Measurements from ENCODE around the gene CREBBP. TPM values are rescaled to one million over a fixed set of nuclear protein-coding genes. Genes with fewer than 3 reads are reported as not detected.
"Not testable (repeated sequence)": the region's sequence is repeated elsewhere in the genome, so short reads cannot be mapped to it uniquely, and the experiment has no call there.

The CREBBP gene
- total RNA-seq, 2 donors from 2014 or later, result 35.3 to 57.7 TPM

- no peak for ATAC-seq
- H3K4me3 ChIP-seq, result peak overlapping the region in 1 of 2 donors; percentile 64
- TF ChIP-seq POLR2A (IDR thresholded peaks at IDR 0.05) (no peak), CTCF (IDR thresholded peaks at IDR 0.05) (no peak)
- peaks cover 35% of the 10 kb centered on the region for H3K4me1 ChIP-seq
- intact Hi-C loops (cut with DNase I), result no loop called here
- no peaks in the 10 kb centered on the region for H3K27me3 ChIP-seq
- no peaks in the 10 kb centered on the region for H3K36me3 ChIP-seq (replicated peaks in 1 of 2; ENCODE audit: insufficient read depth in 1 of 2, low read depth in 2 of 2)
- peak overlapping the region; percentile 75 to 90 (median 87) for H3K27ac ChIP-seq
- H3K9me3 ChIP-seq, result no peaks in the 10 kb centered on the region
- 23 to 27% methylated on average over 5 of the region's 5 CpGs for WGBS, 2 donors
- DNase-seq, result no peak
Observed at GRCh38 chr16:3718019-3718391, 162.5 kb downstream of the CREBBP start.

GRCh38 chr16:3717235-3718018 is 163.1 kb downstream of the CREBBP start, which contains the start of gene TRAP1:
Gene TRAP1, minus strand, starts transcription at chr16:3717524. Its CDS starts 16 bp downstream, at chr16:3717508.
- Histone ChIP-seq H3K36me3 (replicated peaks in 1 of 2; ENCODE audit: insufficient read depth in 1 of 2, low read depth in 2 of 2) (no peaks in the 10 kb centered on the region), H3K9me3 (no peaks in the 10 kb centered on the region), H3K4me3 (peak within 1 kb of the TSS; percentile 64 to 93), H3K27me3 (no peaks in the 10 kb centered on the region), H3K4me1 (peaks cover 41% of the 10 kb centered on the region), H3K27ac (peak within 1 kb of the TSS; percentile 75 to 90 (median 87))
- WGBS, 2 donors, result 0 to 50% methylated on average over 1 to 60 of the region's 95 CpGs
- TF ChIP-seq POLR2A (IDR thresholded peaks at IDR 0.05) (peak; percentile 79 to 84 (median 80)), CTCF (IDR thresholded peaks at IDR 0.05) (peak in 1 of 7 experiments; percentile 12)
- intact Hi-C loops (cut with DNase I), result no loop called here
- ATAC-seq (peak; percentile 94), DNase-seq (peak; percentile 88 to 91 (median 89))

- intact Hi-C loops (cut with DNase I), result no loop called here
- H3K4me3 ChIP-seq, result peak overlapping the region; percentile 64 to 93
- 0 to 1% methylated on average over 2 to 34 of the region's 34 CpGs for WGBS, 2 donors
- no peaks in the 10 kb centered on the region for H3K9me3 ChIP-seq
- ATAC-seq (peak; percentile 4), DNase-seq (peak in 3 of 4 donors; percentile 32 to 58 (median 32))
- TF ChIP-seq CTCF (IDR thresholded peaks at IDR 0.05) (no peak), POLR2A (IDR thresholded peaks at IDR 0.05) (no peak)
- peak overlapping the region; percentile 75 to 90 (median 87) for H3K27ac ChIP-seq
- H3K4me1 ChIP-seq, result peaks cover 43% of the 10 kb centered on the region
- no peaks in the 10 kb centered on the region for H3K36me3 ChIP-seq (replicated peaks in 1 of 2; ENCODE audit: insufficient read depth in 1 of 2, low read depth in 2 of 2)
- H3K27me3 ChIP-seq, result no peaks in the 10 kb centered on the region
Observed at GRCh38 chr16:3716831-3717234, 163.7 kb downstream of the CREBBP start.

- DNase-seq (no peak), ATAC-seq (no peak)
- no peaks in the 10 kb centered on the region for H3K9me3 ChIP-seq
- H3K27me3 ChIP-seq, result no peaks in the 10 kb centered on the region
- H3K4me3 ChIP-seq, result no peak overlapping the region
- intact Hi-C loops (cut with DNase I), result no loop called here
- H3K27ac ChIP-seq, result no peak overlapping the region
- WGBS, 2 donors, result 88 to 95% methylated on average over 7 of the region's 7 CpGs
- peaks cover 43% of the 10 kb centered on the region for H3K4me1 ChIP-seq
- no peaks in the 10 kb centered on the region for H3K36me3 ChIP-seq (replicated peaks in 1 of 2; ENCODE audit: insufficient read depth in 1 of 2, low read depth in 2 of 2)
- TF ChIP-seq POLR2A (IDR thresholded peaks at IDR 0.05) (no peak), CTCF (IDR thresholded peaks at IDR 0.05) (no peak)
Observed at GRCh38 chr16:3715430-3715829, 165.1 kb downstream of the CREBBP start.

- H3K27me3 ChIP-seq; H3K4me3 ChIP-seq; H3K36me3 ChIP-seq (replicated peaks in 1 of 2; ENCODE audit: insufficient read depth in 1 of 2, low read depth in 2 of 2); H3K9me3 ChIP-seq; intact Hi-C loops (cut with DNase I); DNase-seq; ATAC-seq: not testable (repeated sequence)
- peaks cover 43% of the 10 kb centered on the region for H3K4me1 ChIP-seq
- 94 to 99% methylated on average over 10 of the region's 10 CpGs for WGBS, 2 donors
- H3K27ac ChIP-seq, result peak overlapping the region in 3 of 4 donors; percentile 70 to 84 (median 81)
Observed at GRCh38 chr16:3714378-3714777, 166.1 kb downstream of the CREBBP start.
